Metanephros (tissue), 1 donor: ENCODE measurements around the gene CSTF2T. TPM values are rescaled to one million over a fixed set of nuclear protein-coding genes. Genes with fewer than 3 reads are reported as not detected.

Source experiments
- total RNA-seq: library from RNA; depleted of rRNA; stranded (reverse); fragments of >200 nt; gene quantifications from one replicate; pipeline ENCODE4 v1.2.3, GENCODE V29; 2014

The CSTF2T gene
- 33.6 TPM for total RNA-seq

GRCh38 chr10:51699475-51700227 lies at the start of gene CSTF2T:
Gene CSTF2T, minus strand, starts transcription at chr10:51699595. Its CDS starts 46 bp downstream, at chr10:51699549.

